Activated naive CD8-positive, alpha-beta T cell treated with anti-CD3 and anti-CD28 coated beads, Interleukin-2, amount 50 U/mL, for 24 hours (primary cell): ENCODE measurements around the gene DNAH7.
"Not testable (repeated sequence)": the region's sequence is repeated elsewhere in the genome, so short reads cannot be mapped to it uniquely, and the experiment has no call there.

Experiments
- ATAC-seq: fragments of 150-1000 bp; cut with Tn5 transposase; one replicate; pipeline ENCODE4 v1.10.0; 2021
- DNase-seq: peaks from one replicate; pipeline ENCODE4 v3.0.0; 2021
- H3K27ac Mint-ChIP-seq: one replicate; pipeline ENCODE4 v1.8.0; 2021; ENCODE audit warnings: mild to moderate bottlenecking, mixed read lengths
- H3K27me3 Mint-ChIP-seq: one replicate; pipeline ENCODE4 v1.8.0; 2021; ENCODE audit warnings: mixed read lengths
- H3K36me3 Mint-ChIP-seq: one replicate; pipeline ENCODE4 v1.8.0; 2021; ENCODE audit warnings: low read depth, mixed read lengths
- H3K4me1 Mint-ChIP-seq: one replicate; pipeline ENCODE4 v1.8.0; 2021; ENCODE audit warnings: mixed read lengths
- H3K4me3 Mint-ChIP-seq: one replicate; pipeline ENCODE4 v1.8.0; 2021; ENCODE audit warnings: mild to moderate bottlenecking, moderate library complexity, mixed read lengths
- H3K9me3 Mint-ChIP-seq: one replicate; pipeline ENCODE4 v1.8.0; 2021; ENCODE audit warnings: mixed read lengths

DNAH7 gene

GRCh38 chr2:195695002-195695631, 373.5 kb downstream of the DNAH7 start:
- H3K4me1 Mint-ChIP-seq, result peaks cover 33% of the 10 kb centered on the region
- no peak for ATAC-seq
- DNase-seq, result no peak
- peaks cover 59% of the 10 kb centered on the region for H3K9me3 Mint-ChIP-seq
- no peaks in the 10 kb centered on the region for H3K27me3 Mint-ChIP-seq
- H3K36me3 Mint-ChIP-seq, result peaks cover 77% of the 10 kb centered on the region
- no peak overlapping the region for H3K4me3 Mint-ChIP-seq
- no peak overlapping the region for H3K27ac Mint-ChIP-seq

- peaks cover 78% of the 10 kb centered on the region for H3K36me3 Mint-ChIP-seq
Observed at GRCh38 chr2:195694553-195694952, 374.1 kb downstream of the DNAH7 start.

GRCh38 chr2:195692531-195692930, 376.1 kb downstream of the DNAH7 start:
- not testable (repeated sequence) for H3K27me3 Mint-ChIP-seq, DNase-seq, H3K27ac Mint-ChIP-seq, ATAC-seq, H3K4me3 Mint-ChIP-seq
- Mint-ChIP-seq H3K4me1 (peaks cover 33% of the 10 kb centered on the region), H3K9me3 (peaks cover 47% of the 10 kb centered on the region), H3K36me3 (peaks cover 69% of the 10 kb centered on the region)

More at GRCh38 chr2:195694553-195694952, 374.1 kb downstream of the DNAH7 start:
- Mint-ChIP-seq H3K27ac (no peak overlapping the region), H3K4me3 (no peak overlapping the region), H3K27me3 (no peaks in the 10 kb centered on the region), H3K4me1 (peaks cover 33% of the 10 kb centered on the region), H3K9me3 (peaks cover 55% of the 10 kb centered on the region)
- ATAC-seq (no peak), DNase-seq (no peak)
